Measurements from ENCODE around the gene FBXO36. TPM values are rescaled to one million over a fixed set of nuclear protein-coding genes. Genes with fewer than 3 reads are reported as not detected.

FBXO36 gene
- total RNA-seq, 2 donors from 2014 or later: 1.4 to 1.6 TPM

DNA sequence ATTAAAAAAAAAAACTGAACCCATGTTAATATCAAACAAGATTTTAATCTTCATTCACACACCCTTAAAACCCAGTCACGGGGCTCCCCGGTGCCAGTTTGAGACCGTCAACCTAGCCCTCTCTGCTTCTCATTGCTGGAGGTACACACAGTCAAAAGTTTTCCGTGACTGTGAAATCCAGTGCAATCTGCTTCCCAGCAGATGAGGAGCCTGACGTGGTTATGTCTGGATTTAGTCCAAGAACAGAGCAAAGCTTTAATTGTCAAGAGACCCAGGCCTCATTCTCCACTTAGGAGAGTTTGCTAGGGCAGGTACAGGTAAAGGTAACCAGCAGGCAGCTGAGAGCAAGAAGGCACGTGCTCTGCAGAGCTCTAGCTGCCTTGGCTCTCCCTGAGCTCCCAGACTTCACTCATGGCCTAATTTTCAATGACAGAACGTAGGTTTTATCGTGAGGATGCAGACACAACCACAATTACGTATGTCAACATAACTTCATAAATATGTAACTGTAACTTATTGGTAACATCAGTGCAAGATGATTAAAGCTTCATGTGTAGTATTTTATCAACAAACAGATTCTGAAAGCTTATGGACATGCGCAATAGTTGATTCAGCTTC is 90.1 kb downstream of the FBXO36 start:
- DNase-seq (no peak), ATAC-seq (no peak)
- intact Hi-C loops (cut with DNase I): no loop called here

DNA sequence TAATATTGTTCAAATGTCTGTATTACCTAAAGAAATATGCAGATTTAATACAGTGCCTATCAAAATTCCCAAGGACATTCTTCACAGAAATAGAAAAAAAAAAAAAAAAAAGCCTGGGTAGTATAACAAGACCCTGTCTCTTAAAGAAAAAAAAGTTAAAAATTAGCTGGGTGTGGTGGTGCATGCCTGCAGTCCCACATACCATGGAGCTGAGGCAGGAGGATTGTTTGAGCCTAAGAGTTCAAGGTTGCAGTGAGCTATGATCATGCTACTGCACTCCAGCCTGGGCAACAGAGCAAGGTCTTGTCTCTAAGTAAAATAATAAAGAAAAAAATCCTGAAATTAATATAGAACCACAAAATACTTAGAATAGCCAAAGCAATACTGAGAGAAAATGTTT is 94.5 kb downstream of the FBXO36 start:
- ATAC-seq: no peak
- intact Hi-C loops (cut with DNase I): no loop called here

DNA sequence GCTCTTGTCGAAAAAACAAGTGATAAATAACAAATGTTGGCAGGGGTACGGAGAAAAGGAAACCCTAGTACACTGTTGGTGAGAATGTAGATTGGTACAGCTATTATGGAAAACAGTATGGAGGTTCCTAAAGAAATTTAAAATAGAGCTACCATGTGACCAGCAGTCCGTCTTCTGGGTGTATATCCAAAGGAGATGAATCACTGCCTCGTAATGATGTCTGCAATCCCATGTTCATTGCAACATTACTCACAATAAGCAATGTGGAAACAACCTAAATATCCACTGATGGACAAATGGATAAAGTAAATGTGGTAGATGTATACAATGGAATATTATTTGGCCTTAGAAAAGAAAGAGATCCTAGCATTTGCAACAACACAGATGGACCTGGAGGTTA is 95.8 kb downstream of the FBXO36 start:
- DNase-seq: no peak
- no peak for ATAC-seq
- intact Hi-C loops (cut with DNase I): no loop called here

More for the DNA sequence above, 94.5 kb downstream of the FBXO36 start:
- no peak for DNase-seq

DNA sequence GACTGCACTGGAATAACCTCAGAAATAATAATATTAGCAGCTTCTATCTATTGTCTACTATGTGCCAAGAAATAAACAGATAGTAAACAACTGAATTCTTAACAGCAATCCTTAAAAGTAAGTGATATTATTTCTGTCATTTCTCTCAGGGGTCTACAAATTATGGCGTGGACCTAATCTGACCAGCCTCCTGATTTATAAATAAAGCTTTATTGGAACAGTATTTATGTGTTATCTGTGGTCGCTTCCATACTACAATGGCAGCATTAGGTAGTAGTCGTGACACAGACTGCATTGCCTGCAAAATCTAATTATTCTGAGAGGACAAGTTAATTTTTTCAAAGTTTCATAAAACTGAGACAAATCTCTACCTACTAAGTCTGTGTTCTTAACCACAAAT is 97.4 kb downstream of the FBXO36 start:
- intact Hi-C loops (cut with DNase I): no loop called here
- ATAC-seq (no peak), DNase-seq (no peak)

DNA sequence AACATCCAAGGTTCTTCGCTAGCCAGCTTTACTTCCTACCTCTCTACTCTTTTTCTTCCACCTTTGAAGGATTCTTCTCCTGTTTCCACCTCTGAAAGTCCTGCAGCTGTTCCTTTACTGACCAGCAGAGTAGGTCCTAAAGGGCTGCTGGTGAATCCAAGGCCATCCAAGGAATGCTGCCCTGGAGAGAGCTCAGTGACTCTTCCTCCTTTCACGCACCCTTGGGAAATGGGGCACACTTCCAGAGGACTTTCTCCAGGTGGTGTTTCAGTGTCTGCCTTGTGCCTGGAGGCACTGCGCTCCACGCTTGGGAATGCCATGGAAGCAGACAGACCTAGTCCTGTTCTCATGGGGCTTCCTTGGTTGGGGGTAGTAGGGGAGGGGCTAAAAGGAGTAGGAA is 101.0 kb downstream of the FBXO36 start:
- intact Hi-C loops (cut with DNase I): no loop called here
- no peak for ATAC-seq
- DNase-seq: no peak

DNA sequence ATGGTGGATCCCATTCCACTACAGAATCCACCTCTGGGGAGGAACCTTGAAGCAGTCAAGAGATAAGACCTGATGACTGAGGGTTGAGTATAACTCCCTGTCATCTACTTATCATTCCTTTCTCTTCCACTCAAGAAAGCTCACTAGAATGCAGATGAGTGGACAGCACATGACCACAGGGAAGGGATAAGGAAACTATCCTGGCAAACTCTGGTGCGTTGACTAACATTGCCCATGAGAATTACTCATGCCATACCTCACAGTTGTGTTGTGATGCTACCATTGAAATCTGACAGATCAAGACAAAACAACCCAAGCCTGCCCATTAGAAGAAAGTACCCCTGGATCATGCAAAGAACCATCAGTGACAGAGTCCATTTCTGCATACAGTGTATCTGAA is 119.9 kb downstream of the FBXO36 start:
- ATAC-seq: peak in 1 of 2 donors; percentile 39
- DNase-seq: no peak
- intact Hi-C loops (cut with DNase I): no loop called here

DNA sequence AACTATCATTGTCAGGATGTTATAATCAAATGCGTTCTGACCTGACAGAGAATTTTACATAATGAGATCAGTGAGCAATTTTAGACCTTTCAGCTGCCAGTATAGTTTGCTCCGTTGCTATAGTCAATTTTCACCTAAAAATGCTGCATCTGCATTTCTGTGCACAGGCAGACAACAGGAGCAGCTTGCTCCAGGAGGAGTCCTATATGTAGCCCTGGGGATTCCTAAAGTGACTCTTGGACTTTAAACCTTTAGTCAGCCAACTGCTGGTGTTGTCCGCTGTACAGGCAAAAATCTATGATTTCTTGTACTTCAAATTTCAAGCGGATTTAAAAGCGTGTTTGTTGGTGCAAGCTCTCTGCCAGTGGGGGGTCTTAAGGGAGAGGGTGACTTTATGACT is 120.7 kb downstream of the FBXO36 start:
- intact Hi-C loops (cut with DNase I): no loop called here
- DNase-seq: no peak
- ATAC-seq: no peak

DNA sequence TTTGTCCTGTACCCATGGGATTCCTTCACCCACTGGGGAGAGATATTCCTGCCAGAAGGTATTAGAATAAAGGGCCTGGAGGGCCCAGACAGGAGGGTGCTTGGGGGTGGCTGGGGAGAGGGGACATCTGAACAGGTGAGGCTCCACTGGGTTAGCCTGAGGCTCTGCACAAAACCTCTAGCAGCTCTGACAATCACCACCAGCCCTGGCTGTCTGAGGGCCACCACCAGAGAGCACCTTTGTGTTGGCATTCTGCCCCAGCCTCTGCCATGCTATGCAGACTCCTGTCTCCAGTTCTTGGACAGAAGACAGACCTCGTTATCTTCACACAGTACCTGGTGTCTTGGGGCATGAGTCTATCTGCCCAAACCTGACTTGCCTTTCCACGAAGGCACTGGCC is 121.2 kb downstream of the FBXO36 start:
- intact Hi-C loops (cut with DNase I): no loop called here
- ATAC-seq: no peak
- no peak for DNase-seq

DNA sequence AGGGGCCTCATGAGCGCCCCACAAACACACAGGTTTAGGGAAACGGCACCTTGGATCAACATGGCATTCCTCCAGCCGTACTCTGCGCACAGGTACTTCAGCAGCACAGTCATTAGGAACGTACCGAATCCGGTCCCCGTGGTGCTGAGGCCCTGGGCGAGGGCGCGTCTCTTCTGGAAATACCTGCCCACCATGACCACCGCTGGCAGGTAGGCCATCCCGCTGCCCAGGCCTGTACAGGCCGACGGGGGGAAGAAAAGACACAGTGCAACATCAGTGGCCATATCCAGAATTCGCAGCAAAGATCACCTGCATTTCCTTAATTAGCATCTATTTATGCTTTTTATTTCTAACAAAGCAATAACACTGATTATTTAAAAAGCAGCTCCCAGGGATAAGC is 124.2 kb downstream of the FBXO36 start:
- intact Hi-C loops (cut with DNase I): no loop called here
- DNase-seq (no peak), ATAC-seq (no peak)

DNA sequence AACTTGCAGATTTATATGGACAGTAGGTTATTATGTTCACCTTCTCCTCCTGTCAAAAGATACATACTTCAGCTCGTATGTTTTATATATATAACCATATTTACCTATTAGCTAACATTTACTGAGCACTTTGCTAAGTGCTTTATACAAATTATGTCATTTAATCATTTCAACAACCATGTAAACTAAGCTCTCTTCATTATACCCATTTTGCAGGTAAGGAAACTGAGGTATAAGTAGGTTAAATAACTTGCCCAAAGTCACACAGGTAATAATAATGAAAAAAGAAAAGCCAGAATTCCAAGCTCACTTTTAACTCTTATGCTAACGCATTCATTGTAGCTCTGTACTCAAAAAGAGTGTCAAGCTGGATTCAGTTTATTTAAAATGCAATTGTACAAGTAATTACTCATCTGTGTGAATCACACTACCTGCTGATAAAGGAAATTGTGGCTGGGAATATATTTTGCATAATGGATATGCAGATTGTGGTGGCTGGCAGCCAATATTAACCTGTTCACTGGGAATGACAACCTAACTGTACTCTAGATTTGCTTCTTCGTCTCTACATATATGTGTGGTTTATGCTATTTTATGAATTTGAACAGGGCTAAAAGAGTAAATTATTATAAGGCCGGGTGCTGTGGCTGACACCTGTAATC is 125.8 kb downstream of the FBXO36 start:
- intact Hi-C loops (cut with DNase I): no loop called here
- DNase-seq (no peak), ATAC-seq (no peak)

DNA sequence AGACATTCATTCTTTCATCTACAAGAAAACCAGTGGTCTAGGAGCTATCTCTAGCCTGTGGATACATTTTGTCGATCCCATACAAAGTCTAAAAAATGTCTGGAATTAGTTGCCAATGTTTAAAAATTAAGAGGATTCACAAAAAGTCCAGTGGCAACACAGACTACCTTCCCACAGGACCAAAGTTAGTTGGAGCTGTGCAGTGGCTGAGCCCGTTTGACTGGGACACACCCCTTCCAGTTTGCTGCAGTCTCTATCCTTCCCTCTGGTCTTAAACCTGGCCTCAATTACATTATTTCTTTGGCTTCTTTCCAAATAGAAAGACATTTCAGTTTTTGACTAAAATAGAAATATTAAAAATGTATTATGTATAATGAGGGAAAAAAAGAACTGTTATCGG is 127.8 kb downstream of the FBXO36 start:
- DNase-seq (no peak), ATAC-seq (no peak)
- intact Hi-C loops (cut with DNase I): no loop called here

DNA sequence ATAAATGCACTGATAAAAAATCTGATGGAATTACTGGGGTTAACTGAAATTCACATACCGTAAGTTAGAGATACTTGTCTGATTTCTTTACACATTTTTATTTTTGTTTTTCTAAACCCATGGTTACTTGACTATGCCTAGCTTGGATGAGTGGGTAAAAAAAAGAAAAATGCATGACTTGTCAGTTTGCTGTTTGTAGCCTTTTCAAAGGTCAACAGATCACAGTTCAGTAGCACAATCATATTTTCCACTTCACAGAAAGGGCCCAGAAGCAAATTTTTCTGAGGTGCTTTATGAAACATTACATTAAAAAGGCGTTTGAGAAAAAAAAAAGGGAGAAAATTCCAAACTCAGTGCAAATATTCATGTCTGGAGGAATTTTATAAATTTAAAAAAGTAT is 130.0 kb downstream of the FBXO36 start:
- intact Hi-C loops (cut with DNase I): no loop called here
- ATAC-seq: no peak
- DNase-seq: no peak

DNA sequence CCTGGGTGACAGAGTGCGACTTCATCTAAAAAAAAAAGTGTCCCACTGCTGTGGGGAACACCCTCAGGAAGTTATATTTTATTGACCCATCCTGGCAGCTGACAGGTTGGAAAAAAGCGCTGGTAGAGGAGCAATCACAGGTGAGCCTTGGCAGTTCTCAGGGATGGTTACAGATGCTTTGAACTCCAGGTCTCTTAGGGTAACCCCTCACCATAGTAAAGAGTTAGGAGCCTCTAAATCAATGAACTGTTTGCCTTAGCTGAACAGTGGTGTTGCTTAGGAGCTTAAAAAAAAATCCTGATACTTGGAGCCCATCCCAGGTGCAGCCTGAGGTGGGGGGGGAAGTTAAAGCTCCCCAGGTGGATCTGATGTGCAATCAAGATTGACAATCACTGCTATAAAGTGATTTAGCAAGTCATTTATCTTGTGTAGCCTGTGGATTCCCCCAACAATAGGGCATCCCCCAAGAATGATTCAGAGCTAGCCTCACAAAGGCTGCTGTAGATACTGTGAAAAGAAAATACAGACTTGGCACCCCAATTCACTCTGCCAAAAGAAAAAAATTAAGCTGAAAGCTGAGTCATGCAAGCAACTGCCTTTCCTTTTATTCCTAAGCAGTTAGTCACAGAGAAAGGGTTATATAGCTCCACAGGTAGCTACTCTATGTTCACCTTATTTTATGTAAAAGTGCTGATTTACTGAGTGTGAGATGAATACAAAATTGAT is 131.6 kb downstream of the FBXO36 start:
- DNase-seq (no peak), ATAC-seq (peak in 1 of 2 donors; percentile 77)
- intact Hi-C loops (cut with DNase I): no loop called here

DNA sequence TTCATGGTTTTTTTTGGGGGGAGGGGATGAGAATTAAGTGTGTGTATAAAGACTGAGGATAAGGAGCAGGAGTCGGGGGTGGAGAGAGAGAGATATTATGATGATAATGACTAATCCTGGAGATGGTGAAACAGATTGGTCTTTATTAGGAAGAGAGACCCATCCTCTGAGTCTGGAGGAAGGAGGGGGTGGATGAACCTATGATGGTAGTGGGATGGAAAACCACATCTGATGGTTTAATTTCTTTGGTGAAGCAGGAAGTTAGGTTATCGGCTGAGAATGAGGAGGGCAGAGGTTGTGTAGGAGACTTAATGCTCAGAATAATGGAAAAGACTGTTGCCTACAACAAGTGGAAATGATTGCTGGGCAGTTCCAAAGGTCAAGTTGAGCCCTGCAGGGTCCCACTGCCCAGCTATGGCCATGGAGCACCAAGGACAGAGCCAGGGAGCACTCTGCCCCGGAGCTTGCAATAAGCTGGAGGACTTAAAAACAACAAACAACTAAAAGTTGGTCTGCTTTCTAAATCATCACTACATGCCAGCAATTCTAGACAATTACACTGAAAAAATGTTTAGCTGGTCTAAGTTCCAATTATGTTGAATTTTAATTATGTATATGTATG is 138.5 kb downstream of the FBXO36 start:
- intact Hi-C loops (cut with DNase I): no loop called here

More for the DNA sequence above, 138.5 kb downstream of the FBXO36 start:
- no peak for ATAC-seq
- no peak for DNase-seq

Other genes with a start within 250 kb of the FBXO36 start
- gene DNER, start 207.9 kb upstream of the FBXO36 start, total RNA-seq: 10 to 100 TPM in 1 of 2 donors, 1 to 10 TPM in 1; 6.2 to 32.9 TPM
- gene TRIP12, start 494 bp upstream of the FBXO36 start, total RNA-seq: 100 to 1,000 TPM; 166 to 200 TPM
- 1 to 10 TPM; 2.0 to 3.1 TPM for gene SLC16A14, start 146.4 kb downstream of the FBXO36 start, total RNA-seq

Data from left cardiac atrium (tissue), 4 donors.